Pancreas (tissue), 10 donors: Measurements from ENCODE around the gene CLDN2. TPM values are rescaled to one million over a fixed set of nuclear protein-coding genes. Genes with fewer than 3 reads are reported as not detected.
"Not testable (repeated sequence)": the region's sequence is repeated elsewhere in the genome, so short reads cannot be mapped to it uniquely, and the experiment has no call there.

Experiments used
- ATAC-seq, 4 donors: fragments of 200-7000 bp; cut with Tn5 transposase; one replicate each; pipeline versions ENCODE4 v1.8.0 to v1.9.1; 2020; ENCODE audit warnings: mild to moderate bottlenecking in 4 of 4, moderate library complexity in 4 of 4
- DNase-seq, 6 donors: peaks; one replicate each; pipeline ENCODE4 v3.0.0-alpha.2; 2020
- FAIRE-seq: peaks from 2 replicates; lab custom pipeline; 2012; peaks lifted over from hg19 to GRCh38; lab: Jason Lieb, UNC
- H3K27ac ChIP-seq, 4 donors: fragments of 200-600 bp; sonication (generic); 1 replicate in 3 of 4; 2 replicates in 1 of 4; pipeline versions ENCODE4 v1.5.0 to v1.8.0; 2020
- H3K27me3 ChIP-seq, 4 donors: fragments of 200-600 bp; one replicate each; pipeline ENCODE4 v1.8.0; 2021
- H3K36me3 ChIP-seq, 3 donors: fragments of 200-600 bp; sonication (generic) in 1 of 3; one replicate each; pipeline versions ENCODE4 v1.5.0 to v1.8.0; 2020 to 2021
- H3K4me1 ChIP-seq, 3 donors: fragments of 200-600 bp; one replicate each; pipeline ENCODE4 v1.8.0; 2021
- H3K4me3 ChIP-seq, 4 donors: fragments of 200-600 bp; sonication (generic) in 2 of 4; one replicate each; pipeline versions ENCODE4 v1.5.0 to v1.8.0; 2020 to 2021
- H3K9me3 ChIP-seq, 4 donors: fragments of 200-600 bp; one replicate each; pipeline ENCODE4 v1.8.0; 2021
- WGBS, 2 donors: extraction: QIAGEN DNeasy Blood & Tissue Kit; methylation state at CpG; one replicate each; pipeline ENCODE4 v1.1.7; 2013; 5-methylcytosine and 5-hydroxymethylcytosine counted together
- intact Hi-C, 3 donors: fragments of 100-400 bp; cut with DNase I; formaldehyde crosslinking; loops; one replicate each; pipeline versions ENCODE4 v1.11.1 to v1.14.2; 2022
- polyA plus RNA-seq, 2 donors: library from polyadenylated mRNA; stranded (reverse); fragments of 200-250 nt; gene quantifications; one replicate each; pipeline ENCODE4 v1.2.3, GENCODE V29; 2013
- total RNA-seq, 6 donors: library from RNA; stranded (reverse); fragmentation: NEBNext Ultra II Directional in 4 of 6; extraction: Animal tissue kit (Norgen Biotek cat#: 25700) in 4 of 6; gene quantifications; one replicate each; pipeline versions ENCODE4 v1.2.1 to v1.2.4, GENCODE V29; 2021 to 2023
- TF ChIP-seq, protein P1 (sequence below), 4 donors: fragments of 200-600 bp; sonication (generic) in 3 of 4; IDR thresholded peaks; one replicate each; pipeline versions ENCODE4 v1.5.0 to v1.8.0; 2021; ENCODE audit warnings: antibody characterized with exemption in 4 of 4
- donor health status: healthy with polysubstance abuse.
- donor health status: DM: no; HTN: no; CAD: no; lungs with moderate emphysema.
- donor health status: DM: no; HTN: no; CAD: no.
- donor health status: control.
- donor health status: control.
- donor health status: Bipolar disorder and iron deficiency.
- donor health status: DM: yes; HTN: yes; CAD: no.
- donor health status: DM: no; HTN: no; CAD: no.
- donor health status: DM: no; HTN: no; CAD: no.
- donor health status: DM: yes; HTN: yes; CAD: no.

The CLDN2 gene
- 10 to 100 TPM in 2 of 6 donors, 1 to 10 TPM in 4; 1.4 to 29.3 (median 7.5) TPM for total RNA-seq
- 1 to 10 TPM; 1.7 to 1.9 TPM for polyA plus RNA-seq

GRCh38 chrX:106919932-106920452 lies at the start of gene CLDN2:
CLDN2 (plus strand) TSS chrX:106920402; CDS start chrX:106928229, 7,827 bp downstream.
- no peak within 1 kb of the TSS for H3K27ac ChIP-seq
- H3K4me3 ChIP-seq = no peak within 1 kb of the TSS
- H3K4me1 ChIP-seq = peaks cover 0 to 7% (median 0%) of the 10 kb centered on the region in 3 donors
- intact Hi-C loops = no loop called here
- TF ChIP-seq, protein P1, sequence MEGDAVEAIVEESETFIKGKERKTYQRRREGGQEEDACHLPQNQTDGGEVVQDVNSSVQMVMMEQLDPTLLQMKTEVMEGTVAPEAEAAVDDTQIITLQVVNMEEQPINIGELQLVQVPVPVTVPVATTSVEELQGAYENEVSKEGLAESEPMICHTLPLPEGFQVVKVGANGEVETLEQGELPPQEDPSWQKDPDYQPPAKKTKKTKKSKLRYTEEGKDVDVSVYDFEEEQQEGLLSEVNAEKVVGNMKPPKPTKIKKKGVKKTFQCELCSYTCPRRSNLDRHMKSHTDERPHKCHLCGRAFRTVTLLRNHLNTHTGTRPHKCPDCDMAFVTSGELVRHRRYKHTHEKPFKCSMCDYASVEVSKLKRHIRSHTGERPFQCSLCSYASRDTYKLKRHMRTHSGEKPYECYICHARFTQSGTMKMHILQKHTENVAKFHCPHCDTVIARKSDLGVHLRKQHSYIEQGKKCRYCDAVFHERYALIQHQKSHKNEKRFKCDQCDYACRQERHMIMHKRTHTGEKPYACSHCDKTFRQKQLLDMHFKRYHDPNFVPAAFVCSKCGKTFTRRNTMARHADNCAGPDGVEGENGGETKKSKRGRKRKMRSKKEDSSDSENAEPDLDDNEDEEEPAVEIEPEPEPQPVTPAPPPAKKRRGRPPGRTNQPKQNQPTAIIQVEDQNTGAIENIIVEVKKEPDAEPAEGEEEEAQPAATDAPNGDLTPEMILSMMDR (IDR thresholded peaks at IDR 0.05) = no peak
- 42 to 74% methylated on average over 2 of the region's 2 CpGs for WGBS, 2 donors
- FAIRE-seq (no peak), ATAC-seq (peak in 1 of 4 donors; percentile 12), DNase-seq (no peak)
- no peaks in the 10 kb centered on the region for H3K9me3 ChIP-seq
- no peaks in the 10 kb centered on the region for H3K36me3 ChIP-seq
- H3K27me3 ChIP-seq = peaks cover 0 to 5% (median 0%) of the 10 kb centered on the region in 4 donors

DNA sequence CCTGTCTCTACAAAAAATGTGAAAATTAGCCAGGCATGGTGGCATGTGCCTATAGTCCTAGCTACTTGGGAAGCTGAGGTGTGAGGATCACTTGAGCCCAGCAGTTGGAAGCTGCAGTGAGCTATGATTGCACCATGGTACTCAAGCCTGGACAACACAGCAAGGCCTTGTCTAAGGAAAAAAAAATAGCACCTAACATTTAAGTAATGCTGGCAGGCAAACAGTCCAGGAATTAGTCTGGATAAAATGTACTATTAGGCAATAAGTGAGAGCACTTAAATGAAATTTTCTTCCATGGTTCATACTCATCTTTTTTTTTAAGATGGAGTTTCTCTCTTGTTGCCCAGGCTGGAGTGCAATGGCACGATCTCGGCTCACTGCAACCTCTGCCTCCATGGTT lies 47.4 kb upstream of the CLDN2 start:
- H3K4me3 ChIP-seq, H3K27me3 ChIP-seq, H3K4me1 ChIP-seq, H3K36me3 ChIP-seq, intact Hi-C loops, FAIRE-seq, H3K27ac ChIP-seq, H3K9me3 ChIP-seq, ATAC-seq, DNase-seq: not testable (repeated sequence)
- 92 to 97% methylated on average over 2 of the region's 2 CpGs for WGBS, 2 donors

- peak in 2 of 4 donors; percentile 30 to 49 for ATAC-seq
- intact Hi-C loops = no loop called here
Measured at GRCh38 chrX:106874075-106874474, 46.1 kb upstream of the CLDN2 start.

GRCh38 chrX:106875151-106875550 lies 45.1 kb upstream of the CLDN2 start:
- WGBS, 2 donors = 71 to 100% methylated on average over 1 of the region's 1 CpG
- Histone ChIP-seq H3K36me3 (no peaks in the 10 kb centered on the region), H3K4me3 (no peak overlapping the region), H3K27me3 (no peaks in the 10 kb centered on the region), H3K9me3 (no peaks in the 10 kb centered on the region), H3K4me1 (no peaks in the 10 kb centered on the region), H3K27ac (no peak overlapping the region)
- FAIRE-seq (no peak), ATAC-seq (no peak), DNase-seq (no peak)
- TF ChIP-seq, protein P1 (IDR thresholded peaks at IDR 0.05) = no peak
- intact Hi-C loops = no loop called here

More at GRCh38 chrX:106874075-106874474, 46.1 kb upstream of the CLDN2 start:
- no peaks in the 10 kb centered on the region for H3K9me3 ChIP-seq
- no peak overlapping the region for H3K27ac ChIP-seq
- DNase-seq = no peak
- H3K4me3 ChIP-seq = no peak overlapping the region
- 42 to 50% methylated on average over 2 of the region's 2 CpGs for WGBS, 2 donors
- H3K4me1 ChIP-seq = no peaks in the 10 kb centered on the region
- H3K27me3 ChIP-seq = no peaks in the 10 kb centered on the region
- peak; percentile 98 for FAIRE-seq
- TF ChIP-seq, protein P1 (IDR thresholded peaks at IDR 0.05) = peak; percentile 17 to 54 (median 44)
- no peaks in the 10 kb centered on the region for H3K36me3 ChIP-seq

- Histone ChIP-seq H3K4me1 (no peaks in the 10 kb centered on the region), H3K4me3 (no peak overlapping the region), H3K27ac (no peak overlapping the region), H3K27me3 (peaks cover 0 to 6% (median 0%) of the 10 kb centered on the region in 4 donors), H3K9me3 (no peaks in the 10 kb centered on the region), H3K36me3 (no peaks in the 10 kb centered on the region)
- FAIRE-seq (no peak), DNase-seq (no peak), ATAC-seq (no peak)
- 54 to 100% methylated on average over 1 of the region's 1 CpG for WGBS, 2 donors
- intact Hi-C loops = no loop called here
- TF ChIP-seq, protein P1 (IDR thresholded peaks at IDR 0.05) = no peak
Measured at GRCh38 chrX:106889468-106889867, 30.7 kb upstream of the CLDN2 start.
